GOT3 (cell line): ENCODE results near the gene CFAP57.

Experiments
- DNase-seq: peaks from one replicate; lab custom pipeline; 2025; ENCODE audit warnings: mixed read lengths; lab: John Stamatoyannopoulos, UW

The CFAP57 gene

DNA sequence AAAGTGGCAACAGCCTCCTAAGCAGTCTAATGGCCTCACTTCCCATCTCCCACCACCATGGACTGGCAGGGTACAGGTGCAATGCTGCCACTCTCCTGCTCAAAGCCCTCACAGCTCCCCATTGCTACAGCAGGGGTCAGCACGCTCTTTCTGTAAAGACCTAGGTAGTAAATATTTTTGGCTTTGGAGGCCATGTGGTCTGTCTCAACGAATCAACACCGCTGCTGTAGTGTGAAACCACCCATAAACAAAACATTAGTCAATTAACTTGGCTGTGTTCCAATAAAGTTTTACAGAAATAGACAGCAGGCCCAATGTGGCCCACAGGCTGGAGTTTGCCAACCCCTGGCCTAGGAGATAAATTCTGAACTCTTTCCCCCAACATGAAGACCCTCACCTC is 53.0 kb downstream of the CFAP57 start:
- no peak for DNase-seq

DNA sequence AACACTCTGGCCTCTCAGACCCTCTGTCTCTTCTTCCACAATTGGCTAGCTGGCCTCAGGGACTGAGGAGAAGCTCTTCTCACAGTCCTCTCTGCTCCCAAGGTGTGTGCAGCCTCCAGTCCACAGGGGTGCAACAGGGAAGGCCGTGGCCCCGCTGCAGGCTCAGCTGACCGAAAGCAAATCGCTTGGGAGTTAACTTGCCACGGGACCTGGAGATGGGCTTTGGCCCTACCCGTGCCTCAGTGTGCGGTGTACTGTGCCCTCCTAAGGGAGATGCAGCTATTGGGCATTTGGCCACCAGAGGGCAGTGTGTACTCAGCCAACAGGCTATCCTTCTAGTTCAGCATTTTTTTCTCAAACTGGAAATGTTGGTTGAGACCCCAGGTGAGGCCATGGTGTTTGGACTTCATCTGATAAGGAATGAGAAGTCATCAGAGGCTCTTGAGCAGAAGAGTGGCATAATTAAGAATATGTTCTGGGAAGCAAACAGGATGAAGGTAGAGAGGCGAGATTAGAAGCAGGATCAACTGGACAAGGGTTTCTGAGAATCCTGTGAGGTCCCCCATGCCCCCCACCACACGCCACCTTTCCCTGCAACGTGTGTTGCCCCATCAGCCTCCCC is 55.1 kb downstream of the CFAP57 start:
- peak; percentile 6 for DNase-seq

DNA sequence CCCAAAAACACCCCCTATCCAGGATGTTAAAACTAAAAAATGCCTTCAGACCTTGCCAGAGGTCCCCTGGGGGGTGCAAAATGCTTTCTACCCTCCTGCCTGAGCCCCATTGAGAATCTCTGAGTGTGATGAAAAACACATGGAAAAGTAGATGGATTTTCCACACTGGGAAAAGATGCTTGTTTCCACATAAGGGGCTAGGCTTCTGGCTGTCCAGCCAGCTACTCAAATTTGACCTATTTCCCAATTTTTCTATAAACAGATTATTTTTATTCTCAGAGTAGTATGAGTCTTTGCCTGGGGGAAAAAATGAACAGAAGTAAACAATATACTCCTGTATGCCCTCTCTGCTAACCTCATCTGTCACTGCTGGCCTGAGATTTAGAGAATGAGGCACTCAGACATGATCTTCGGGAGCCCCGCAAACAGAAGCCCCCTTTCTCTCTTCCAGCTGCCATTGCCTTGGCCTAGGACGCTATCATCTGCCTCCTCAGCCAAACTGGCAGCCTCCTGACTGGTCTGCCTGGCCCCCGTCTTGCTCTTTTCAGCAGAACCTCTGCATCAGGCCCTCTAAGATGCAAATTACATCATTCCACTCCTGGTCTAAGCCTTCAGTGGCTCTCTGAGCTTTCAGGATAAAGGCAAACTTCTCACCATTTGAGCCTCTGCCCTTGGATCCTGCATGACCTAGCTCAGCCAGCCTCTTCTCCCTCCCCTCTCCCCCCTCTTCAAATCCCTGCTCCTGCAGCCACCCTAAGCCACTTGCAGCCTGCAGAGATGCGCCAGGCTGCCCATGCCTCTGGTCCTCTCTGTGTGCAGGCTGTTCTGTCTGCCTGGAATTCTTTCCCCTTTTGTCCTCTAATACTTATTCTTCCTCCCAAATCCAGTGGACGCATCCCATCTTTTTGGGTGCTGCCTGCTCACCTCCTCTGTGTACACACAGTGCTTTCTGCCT is 58.0 kb downstream of the CFAP57 start:
- no peak for DNase-seq

DNA sequence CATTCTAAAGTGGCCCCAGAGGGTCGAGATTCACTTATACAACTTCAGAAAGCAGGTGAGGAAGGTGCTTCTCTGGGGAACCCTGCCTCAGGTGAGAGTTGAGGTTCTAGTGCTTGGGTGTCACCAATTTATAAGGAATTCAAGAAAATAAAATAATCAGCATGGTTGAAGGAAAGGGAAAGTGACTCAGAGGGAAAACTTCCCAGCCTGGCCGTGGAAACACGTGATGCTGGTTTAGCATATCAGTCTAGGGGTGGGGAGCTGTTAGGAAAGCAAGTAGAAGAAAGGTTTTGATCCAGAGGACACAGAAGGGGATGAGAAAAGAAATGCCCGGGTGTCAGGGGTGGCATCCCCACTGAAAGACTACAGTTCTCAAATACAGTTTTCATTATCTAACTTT is 59.9 kb downstream of the CFAP57 start:
- no peak for DNase-seq

DNA sequence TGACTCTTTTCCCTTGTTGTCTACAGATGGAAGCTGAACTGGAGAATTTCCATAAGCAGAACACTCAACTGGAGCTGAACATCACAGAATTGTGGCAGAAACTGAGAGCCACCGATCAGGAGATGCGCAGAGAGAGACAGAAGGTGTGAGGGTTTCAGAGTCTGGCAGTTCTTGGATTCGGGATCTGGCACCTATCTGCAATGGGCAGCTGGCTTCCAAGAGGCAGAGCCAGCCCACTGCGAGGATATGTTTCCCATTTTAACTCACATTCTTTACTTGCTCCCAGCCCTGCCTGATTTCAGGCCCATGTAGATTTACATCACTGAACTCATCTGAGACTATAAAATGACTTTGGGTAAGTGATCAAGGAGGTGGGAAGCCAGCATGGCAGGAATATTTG is 60.4 kb downstream of the CFAP57 start:
- DNase-seq: no peak

DNA sequence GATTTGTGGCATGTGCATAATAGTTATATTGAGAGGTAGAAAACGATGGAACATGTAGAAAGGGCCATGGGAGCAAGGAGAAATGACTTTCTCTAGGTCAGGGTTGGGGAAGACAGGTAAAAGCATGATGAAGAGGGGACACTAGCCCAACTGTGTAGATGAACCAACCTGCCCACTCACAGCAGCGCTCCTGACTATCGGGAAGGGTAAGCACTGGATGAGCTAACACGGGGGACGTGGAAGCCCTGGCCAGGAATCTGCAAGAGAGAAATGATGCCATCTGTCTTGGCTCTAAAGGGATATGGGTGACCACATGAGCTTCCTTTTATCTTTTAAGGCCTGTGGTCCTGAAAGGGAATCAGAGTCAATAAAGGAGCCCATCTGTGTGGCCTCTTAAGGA is 61.5 kb downstream of the CFAP57 start:
- DNase-seq: no peak

DNA sequence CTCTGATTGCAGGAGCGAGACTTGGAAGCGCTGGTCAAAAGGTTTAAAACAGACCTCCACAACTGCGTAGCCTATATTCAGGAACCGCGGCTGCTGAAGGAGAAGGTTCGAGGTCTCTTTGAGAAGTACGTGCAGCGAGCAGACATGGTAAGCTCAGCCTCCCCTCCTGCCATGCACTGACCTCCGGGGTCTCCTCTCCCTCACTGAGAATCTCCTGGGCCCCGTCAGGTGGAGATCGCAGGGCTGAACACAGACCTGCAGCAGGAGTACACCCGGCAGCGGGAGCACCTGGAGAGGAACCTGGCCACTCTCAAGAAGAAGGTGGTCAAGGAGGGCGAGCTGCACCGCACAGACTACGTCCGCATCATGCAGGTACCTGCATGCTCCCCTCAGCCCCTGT is 62.1 kb downstream of the CFAP57 start:
- DNase-seq: no peak

DNA sequence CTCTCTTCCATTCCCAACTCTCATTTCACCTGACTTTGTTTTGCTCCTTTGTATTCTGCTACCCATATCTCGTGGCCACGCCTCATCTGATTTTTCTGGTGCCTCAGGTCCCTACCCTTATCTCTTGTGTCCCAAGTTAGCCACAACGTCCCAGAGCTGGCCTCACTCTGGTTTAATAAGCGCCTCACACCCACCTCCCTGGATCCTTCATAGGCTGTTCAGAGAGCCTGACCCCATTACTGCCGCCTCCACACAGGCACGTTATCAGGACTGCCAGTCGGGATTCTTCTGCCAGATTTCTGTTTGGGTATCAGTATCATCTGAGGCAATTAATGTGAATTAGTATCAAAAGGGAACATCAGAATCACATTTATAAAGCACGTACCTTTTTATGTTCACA is 62.9 kb downstream of the CFAP57 start:
- DNase-seq: no peak

DNA sequence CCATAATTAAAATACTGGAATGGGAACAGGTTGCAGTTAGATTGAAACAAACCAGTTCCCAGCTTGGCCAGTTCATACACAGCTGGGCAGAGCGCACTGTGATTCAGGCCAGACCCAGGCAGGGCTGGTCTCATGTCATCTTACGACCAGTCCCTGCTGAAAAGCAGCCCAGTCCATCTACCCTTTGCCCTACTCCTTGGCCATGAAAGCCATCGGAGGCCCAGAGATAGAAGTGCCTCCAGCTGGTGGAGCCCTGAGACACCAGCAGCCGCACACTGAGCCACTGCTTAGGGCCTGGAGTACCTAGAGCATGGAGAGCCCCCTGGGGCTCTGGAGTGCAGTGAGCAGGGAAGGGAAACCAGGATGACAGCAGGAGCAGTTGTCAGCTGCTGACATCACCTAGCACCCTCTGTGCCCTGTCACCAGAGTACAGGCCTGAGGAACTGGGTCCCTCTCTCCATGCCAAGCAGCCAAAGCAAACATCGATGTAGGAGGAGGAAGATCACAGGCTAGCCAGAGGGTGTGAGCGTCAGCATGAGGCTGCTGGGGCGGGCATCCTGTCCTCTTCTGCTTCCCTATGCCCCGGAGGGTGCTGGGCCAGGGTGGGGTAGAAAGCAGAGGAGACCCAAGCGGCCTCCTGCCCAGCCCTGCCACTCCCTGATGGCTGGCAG is 63.5 kb downstream of the CFAP57 start:
- no peak for DNase-seq

DNA sequence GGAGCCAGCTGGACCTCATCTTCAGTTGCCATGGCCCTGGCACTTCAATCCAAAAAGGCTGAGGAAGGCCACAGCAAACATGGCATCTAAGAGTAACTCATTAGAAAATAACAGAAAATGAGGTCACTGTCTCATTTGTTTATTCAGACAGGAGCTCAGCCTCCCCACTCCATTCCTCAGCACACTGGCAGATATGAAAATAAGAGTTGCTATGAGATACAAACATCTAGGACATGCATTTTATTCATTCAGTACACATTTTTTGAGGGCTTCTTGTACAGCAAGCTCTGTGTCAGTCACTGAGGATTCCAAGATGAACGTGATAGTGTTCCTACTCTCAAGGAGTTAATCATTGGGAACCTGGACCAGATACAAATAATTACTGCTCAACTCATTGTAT is 65.0 kb downstream of the CFAP57 start:
- DNase-seq: no peak

DNA sequence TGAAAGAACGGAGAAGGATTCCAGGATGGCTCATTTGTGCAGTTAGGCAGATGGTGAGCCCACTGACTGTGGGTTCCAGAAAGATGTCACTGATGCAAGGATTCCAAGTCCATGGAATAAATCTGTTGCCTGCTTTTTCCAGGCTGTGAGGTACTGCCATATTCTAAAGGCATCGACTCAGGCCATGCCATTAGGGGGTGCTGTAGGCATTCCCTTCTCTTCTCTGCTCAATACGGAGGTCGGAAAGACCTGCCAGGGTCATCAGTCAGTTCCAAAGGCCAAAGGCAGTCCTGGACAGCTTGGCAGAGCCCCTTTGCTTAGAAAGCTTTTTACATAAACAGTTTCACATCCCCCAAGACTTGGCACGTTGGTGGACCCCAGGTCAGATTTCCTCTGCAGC is 66.0 kb downstream of the CFAP57 start:
- DNase-seq: no peak

DNA sequence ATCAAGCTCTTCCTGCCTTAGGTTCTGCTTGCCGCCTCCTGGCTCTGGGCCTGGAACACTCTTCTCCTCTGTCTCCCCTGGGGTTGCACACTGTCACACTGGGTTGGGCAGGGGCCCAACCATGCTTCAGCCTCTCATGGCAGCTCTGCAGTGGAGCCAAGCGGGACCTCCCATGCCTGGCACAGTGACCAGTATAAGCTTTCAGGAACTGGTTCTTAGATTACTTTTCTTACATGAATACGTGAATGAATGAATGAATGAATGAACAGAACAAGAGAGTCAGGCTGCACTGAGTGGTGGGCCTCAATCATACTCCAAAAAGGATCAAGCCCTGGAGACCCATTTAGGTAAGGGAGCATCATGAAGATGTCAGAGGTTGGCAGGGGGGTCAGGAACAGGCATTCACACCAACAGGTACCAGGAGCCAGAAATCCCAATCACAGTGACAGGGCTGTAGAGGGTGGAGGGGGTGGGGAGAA is 66.9 kb downstream of the CFAP57 start:
- no peak for DNase-seq

DNA sequence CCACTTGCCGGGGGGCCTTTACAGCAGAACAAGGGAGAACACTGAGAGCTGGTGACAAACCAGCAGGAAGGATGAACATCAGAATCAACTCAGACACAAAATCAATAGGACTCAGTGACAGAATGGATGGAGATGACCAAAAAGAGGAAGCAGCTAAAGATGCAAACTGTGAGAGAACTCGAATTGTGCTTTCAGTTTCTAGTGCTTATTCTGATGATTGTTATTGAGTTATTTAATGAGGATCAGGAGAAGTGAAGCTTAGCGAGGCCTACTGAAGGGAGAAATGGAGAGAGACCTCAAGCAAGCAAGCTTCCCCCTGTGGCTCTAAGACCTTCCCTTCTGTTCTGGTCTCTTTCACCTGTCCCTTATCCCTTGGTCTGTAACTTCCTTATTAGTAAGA is 67.4 kb downstream of the CFAP57 start:
- no peak for DNase-seq

DNA sequence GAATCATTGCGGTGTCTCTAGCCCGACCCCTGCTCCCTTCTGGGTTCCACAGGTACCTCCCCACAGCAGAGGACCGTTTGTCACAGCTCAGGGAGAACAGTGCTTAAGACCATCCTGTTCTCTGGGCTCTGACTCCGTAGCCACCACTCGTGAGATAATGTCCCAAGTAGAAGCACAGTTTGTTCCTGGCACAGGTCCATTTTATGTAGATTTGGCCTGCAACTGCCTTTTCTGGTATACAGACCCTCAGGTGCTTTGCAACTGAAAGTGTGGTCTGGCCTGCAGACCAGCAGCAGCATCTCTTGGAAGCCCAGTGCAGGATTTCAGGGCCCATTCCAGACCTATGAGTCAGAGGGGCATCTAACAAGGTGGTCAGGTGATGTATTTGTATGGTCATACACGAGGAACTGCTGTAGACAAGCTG is 69.3 kb downstream of the CFAP57 start:
- DNase-seq: no peak

DNA sequence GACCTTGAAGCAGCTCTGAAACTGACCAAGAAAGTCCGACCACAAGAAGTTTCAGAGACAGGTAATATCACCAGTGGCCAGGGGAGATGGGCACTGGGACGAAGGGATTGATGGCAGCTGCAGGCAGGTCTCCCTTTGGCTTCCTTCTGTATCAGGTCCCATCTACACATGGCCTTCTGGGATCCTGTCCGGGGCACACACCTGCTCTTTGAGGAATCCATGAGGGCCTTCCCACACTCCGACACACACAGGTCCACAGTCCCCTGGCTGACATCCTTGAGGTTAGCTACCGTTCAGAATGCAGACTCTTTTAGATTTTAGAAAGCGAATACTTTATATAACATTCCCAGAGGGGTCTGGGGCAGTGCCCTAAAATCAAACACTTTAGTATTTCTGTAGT is 71.2 kb downstream of the CFAP57 start:
- DNase-seq: no peak

DNA sequence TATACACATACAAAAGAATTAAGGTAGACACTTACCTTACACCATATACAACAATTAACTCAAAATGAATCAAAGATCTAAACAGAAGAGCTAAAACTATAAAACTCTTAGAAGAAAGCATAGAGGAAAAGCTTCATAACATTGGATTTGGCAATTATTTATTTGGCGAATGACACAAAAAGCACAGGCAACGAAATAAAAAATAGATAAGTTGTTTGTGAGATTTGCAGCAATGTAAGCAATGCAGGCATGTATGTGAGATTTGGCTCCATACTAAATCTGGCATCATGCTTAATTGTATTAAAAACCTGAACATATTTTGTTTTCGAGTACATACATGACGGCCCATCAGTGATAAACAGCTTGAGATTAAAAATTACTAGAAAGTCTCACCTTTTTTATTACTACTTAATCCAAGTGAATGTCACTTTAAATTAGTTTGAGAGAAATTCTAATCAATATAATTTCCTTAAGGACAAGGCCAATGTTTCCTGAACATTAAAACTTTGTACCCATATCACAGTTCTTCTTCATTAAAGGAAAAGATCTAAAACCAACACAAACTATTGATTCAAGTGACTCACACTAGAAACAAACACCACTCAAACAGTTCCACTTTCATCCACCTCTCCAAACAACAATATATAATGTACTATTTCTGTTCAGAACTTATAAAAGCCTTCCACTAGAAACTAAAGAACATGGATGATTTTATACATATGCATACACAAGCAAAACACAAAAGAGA is 74.5 kb downstream of the CFAP57 start:
- DNase-seq: no peak

DNA sequence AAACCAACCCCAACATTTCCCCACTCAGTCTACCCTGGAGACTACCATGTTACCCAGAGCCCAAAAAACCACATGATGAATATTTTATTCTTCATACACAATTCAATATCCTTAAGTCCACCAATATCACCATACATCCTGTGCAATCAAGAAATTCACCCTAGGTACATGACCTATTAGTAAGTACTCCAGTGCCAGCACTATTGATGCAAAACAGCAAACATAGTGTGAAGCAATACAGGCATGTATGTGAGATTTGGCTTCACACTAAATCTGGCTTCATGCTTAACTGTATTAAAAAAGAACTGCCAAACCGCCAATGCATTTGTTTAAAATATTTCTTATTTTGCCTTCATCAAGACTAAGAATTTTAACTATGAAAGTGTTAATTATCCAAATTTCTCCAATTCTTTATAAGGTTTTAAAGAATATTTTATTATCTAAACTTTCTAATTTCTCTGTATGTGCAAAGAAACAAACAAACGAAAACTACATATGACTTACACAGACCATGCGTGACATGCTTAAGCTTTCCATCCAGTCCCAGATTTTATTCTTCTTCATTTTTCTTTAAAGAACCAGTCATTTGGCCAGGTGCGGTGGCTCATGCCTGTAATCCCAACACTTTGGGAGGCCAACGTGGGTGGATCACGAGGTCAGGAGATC is 75.3 kb downstream of the CFAP57 start:
- no peak for DNase-seq

DNA sequence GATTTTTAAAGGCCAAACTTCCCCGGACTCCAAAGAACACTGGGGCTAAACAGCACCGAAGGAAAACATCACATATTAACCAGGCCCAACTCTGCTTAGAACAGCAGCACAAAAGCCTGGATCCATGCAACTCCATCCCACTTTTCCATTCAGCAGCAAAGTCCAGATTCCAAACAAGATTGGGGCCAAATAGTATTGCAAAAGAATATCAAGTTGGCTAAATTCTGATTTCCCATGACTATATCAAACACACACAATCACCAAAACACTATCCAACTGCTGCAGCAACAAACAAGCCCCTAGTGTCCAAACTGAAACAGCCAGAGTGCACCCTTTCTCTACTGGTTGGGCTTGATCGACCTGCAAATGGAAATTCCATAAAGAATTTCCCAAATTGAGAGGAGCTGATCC is 78.2 kb downstream of the CFAP57 start:
- no peak for DNase-seq

DNA sequence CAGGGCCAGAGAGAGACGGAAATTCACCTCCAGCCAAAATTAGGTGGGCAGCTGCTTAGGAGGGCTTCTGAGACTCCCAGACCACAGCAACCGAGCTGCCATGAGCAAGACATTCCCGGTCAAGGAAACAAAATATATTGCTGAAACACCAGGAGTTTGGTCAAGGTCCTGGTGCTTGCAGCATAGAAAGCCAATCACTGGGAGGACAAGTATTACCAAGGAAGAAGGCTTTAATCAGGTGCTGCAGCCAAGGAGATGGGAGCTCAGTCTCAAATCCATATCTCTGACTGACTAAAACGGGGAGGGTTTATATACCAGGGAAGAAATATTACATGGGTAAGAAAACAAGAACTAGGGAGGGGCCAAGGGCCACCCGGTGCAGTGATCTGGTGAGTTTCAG is 78.9 kb downstream of the CFAP57 start:
- no peak for DNase-seq

DNA sequence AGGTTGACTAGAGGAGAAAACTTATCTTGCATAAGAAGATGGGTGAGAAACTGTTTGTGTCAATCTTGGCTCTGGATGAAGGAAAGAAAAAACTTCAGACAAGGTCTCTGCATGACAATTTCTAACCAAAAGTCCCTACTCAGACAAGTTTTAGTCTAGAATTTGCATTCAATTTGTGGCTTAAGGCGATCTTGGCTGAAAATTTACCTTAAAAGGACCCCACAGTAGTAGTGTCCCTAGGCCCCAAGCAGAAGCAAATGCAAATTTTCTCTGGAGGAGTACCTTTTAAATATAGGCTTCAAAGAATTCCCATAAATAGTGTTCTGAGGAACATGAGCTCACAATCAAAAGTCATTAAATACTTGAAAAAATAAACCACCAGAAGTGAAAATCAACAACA is 80.1 kb downstream of the CFAP57 start:
- no peak for DNase-seq

DNA sequence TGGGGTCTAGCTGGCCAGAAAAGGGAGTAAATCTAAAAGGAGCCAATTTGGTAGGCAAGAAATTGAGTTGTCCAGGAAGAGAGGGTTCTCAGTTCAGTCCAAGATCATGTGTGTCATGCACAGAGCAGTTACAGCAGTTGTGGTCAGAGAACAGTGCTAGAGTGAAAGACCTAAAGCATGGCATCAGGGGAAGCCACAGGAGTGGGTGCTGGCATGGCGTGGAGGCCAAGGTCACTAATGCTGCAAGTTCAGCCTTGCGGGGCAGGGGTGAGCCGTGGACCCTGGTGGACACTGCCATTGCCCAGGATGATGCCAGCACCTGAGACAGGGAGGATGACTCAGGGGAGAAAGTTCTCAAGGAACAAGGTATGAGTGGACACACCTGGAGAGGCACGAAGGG is 81.0 kb downstream of the CFAP57 start:
- DNase-seq: no peak

DNA sequence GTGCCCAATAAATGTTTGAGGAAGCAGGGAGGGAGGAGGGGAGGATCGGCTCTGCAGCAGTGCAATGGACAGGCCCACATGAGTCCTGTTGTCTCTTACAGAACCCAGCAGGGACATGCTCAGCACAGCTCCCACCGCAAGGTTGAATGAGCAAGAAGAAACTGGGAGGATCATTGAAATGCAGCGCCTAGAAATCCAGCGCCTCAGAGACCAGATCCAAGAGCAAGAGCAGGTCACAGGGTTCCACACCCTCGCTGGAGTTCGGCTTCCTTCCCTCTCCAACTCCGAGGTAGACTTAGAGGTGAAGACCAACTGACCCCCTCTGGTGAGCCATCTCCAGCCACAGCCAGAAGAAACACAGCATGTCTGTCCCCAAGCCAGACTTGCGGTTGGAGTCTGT is 81.7 kb downstream of the CFAP57 start:
- no peak for DNase-seq
